T-cell (primary cell): ENCODE measurements around the gene LINC00237. TPM values are rescaled to one million over a fixed set of nuclear protein-coding genes. Genes with fewer than 3 reads are reported as not detected.

Experiments
- total RNA-seq, 35 experiments: library from RNA in 6 of 35; stranded (reverse) in 6 of 35; fragments of 120-200 nt in 1 of 35; gene quantifications; one replicate each; pipeline versions ENCODE4 v1.2.1 to v1.2.4 and lab custom pipeline; 2013 to 2026

LINC00237 gene
- total RNA-seq, 5 donors from 2014 or later (not counting 1 experiment from before 2014, with no cell fraction given), result not detected

Other genes starting within 250 kb of the LINC00237 start
- gene KIZ, start 19.7 kb upstream of the LINC00237 start, total RNA-seq, result 10 to 100 TPM; 30.1 to 44.0 (median 41.2) TPM
- 10 to 100 TPM; 46.3 to 62.0 (median 49.7) TPM for gene XRN2, start 197.0 kb upstream of the LINC00237 start, total RNA-seq